AG04450 (cell line): ENCODE measurements around the gene CNTNAP5. TPM values are rescaled to one million over a fixed set of nuclear protein-coding genes. Genes with fewer than 3 reads are reported as not detected.

Experiments
- CTCF ChIA-PET: fragments of 300-600, 350-600 bp; formaldehyde crosslinking; extraction: SDS; loops from one replicate; lab custom pipeline; 2022; ENCODE audit warnings: antibody characterized with exemption, inconsistent platforms; lab: Charles Lee
- POLR2A ChIA-PET: fragments of 350-600 bp; formaldehyde crosslinking; extraction: SDS; loops from one replicate; lab custom pipeline; 2021; ENCODE audit warnings: antibody characterized with exemption, inconsistent platforms; lab: Yijun Ruan, JAX
- DNase-seq: peaks from one replicate; pipeline ENCODE4 v3.0.0-alpha.2; 2011; ENCODE audit warnings: low read depth, low spot score
- H3K27ac ChIP-seq: one replicate; pipeline ENCODE4 v1.5.1; 2012; ENCODE audit warnings: low read depth, low read length, control low read depth
- H3K27me3 ChIP-seq: one replicate; pipeline ENCODE4 v1.6.0; 2012; ENCODE audit warnings: low read length; ENCODE audit not compliant: control insufficient read depth, insufficient read depth
- H3K4me3 ChIP-seq: 2 replicates; pipeline ENCODE4 v1.5.1; 2011; ENCODE audit warnings: mild to moderate bottlenecking, low read depth, low read length, control low read depth
- H3K9me3 ChIP-seq: 2 replicates; pipeline ENCODE4 v1.5.1; 2012; ENCODE audit warnings: low read length; ENCODE audit not compliant: control insufficient read depth, insufficient read depth
- CTCF ChIP-seq: IDR thresholded peaks from 2 replicates; pipeline ENCODE4 v1.5.1; 2011; ENCODE audit warnings: low read depth, low read length, control low read depth, inconsistent platforms
- polyA plus RNA-seq: library from polyadenylated mRNA; depleted of rRNA; stranded (reverse); fragments of >200 nt; gene quantifications from 2 replicates; pipeline ENCODE4 v1.2.3, GENCODE V29; 2011

Gene CNTNAP5
- polyA plus RNA-seq, 1 experiment: not detected

GRCh38 chr2:124762388-124762787, 737.3 kb downstream of the CNTNAP5 start:
- Histone ChIP-seq H3K9me3 (no peaks in the 10 kb centered on the region), H3K27ac (no peak overlapping the region), H3K4me3 (no peak overlapping the region), H3K27me3 (no peaks in the 10 kb centered on the region)
- DNase-seq: no peak
- no peak for TF ChIP-seq CTCF
- CTCF ChIA-PET: no interaction called here
- POLR2A ChIA-PET: no interaction called here

- ChIA-PET POLR2A (no interaction called here), CTCF (no interaction called here)
- no peak for TF ChIP-seq CTCF
- Histone ChIP-seq H3K4me3 (no peak overlapping the region), H3K27ac (no peak overlapping the region), H3K9me3 (no peaks in the 10 kb centered on the region), H3K27me3 (no peaks in the 10 kb centered on the region)
- DNase-seq: no peak
Observed at GRCh38 chr2:124763611-124764010, 738.5 kb downstream of the CNTNAP5 start.

GRCh38 chr2:124774781-124775180, 749.7 kb downstream of the CNTNAP5 start:
- H3K9me3 ChIP-seq: peaks cover 3% of the 10 kb centered on the region; the same call in 1 of the 2 replicates
- ChIA-PET CTCF (no interaction called here), POLR2A (no interaction called here)
- no peak for TF ChIP-seq CTCF
- H3K27me3 ChIP-seq: no peaks in the 10 kb centered on the region
- no peak overlapping the region for H3K27ac ChIP-seq
- no peak for DNase-seq
- no peak overlapping the region for H3K4me3 ChIP-seq

GRCh38 chr2:124776332-124776731, 751.2 kb downstream of the CNTNAP5 start:
- no peak for DNase-seq
- Histone ChIP-seq H3K4me3 (no peak overlapping the region), H3K27ac (no peak overlapping the region), H3K27me3 (no peaks in the 10 kb centered on the region), H3K9me3 (peaks cover 3% of the 10 kb centered on the region; the same call in 1 of the 2 replicates)
- ChIA-PET POLR2A (no interaction called here), CTCF (no interaction called here)
- TF ChIP-seq CTCF: no peak

GRCh38 chr2:124778076-124778475, 753.0 kb downstream of the CNTNAP5 start:
- DNase-seq: no peak

More at GRCh38 chr2:124778076-124778475, 753.0 kb downstream of the CNTNAP5 start:
- H3K27me3 ChIP-seq: no peaks in the 10 kb centered on the region
- no peak for TF ChIP-seq CTCF
- ChIA-PET CTCF (no interaction called here), POLR2A (no interaction called here)
- H3K9me3 ChIP-seq: peaks cover 3% of the 10 kb centered on the region; the same call in 1 of the 2 replicates
- H3K4me3 ChIP-seq: no peak overlapping the region
- H3K27ac ChIP-seq: no peak overlapping the region
